Activated T-cell treated with anti-CD3 and anti-CD28 coated beads for 4 hours (primary cell): Measurements from ENCODE around the gene SPIRE2.
"Not testable (repeated sequence)": the region's sequence is repeated elsewhere in the genome, so short reads cannot be mapped to it uniquely, and the experiment has no call there.

ENCODE experiments used
- DNase-seq: peaks from one replicate; pipeline ENCODE4 v3.0.0-alpha.2; 2020

SPIRE2 gene

DNA sequence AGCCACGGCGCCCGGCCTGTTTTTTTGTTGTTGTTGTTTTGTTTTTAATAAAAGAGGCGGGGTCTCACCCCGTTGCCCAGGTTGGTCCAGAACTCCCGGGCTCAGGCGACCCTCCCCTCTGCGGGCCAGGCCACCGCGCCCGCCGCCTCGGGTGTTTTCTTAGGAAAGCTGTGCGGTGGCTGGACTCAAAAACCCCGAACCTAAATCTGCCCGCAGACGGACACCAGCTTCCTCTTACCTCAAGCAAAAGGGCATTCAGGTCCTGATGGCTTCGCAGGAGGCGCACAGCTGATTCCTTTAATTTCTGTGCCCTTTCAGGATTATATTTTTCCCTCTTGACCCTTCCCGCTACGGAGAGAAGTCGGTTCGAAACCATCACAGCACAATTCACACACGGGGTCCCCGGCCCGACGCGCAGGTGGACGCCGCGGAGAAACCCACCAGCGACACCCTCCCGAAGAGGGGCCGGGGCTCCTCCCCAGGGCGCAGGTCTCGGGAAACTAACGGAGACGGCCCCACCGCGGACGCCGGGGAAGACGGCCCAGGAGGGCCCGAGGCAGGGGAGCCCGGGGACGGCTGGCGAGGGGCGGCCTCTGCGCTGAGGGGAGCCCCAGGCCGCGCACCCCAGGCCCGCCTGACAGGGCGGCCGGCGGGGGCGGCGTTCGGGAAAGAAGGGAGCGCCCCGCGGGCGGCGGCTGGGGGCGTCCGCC lies 12.5 kb upstream of the SPIRE2 start:
- no peak for DNase-seq

DNA sequence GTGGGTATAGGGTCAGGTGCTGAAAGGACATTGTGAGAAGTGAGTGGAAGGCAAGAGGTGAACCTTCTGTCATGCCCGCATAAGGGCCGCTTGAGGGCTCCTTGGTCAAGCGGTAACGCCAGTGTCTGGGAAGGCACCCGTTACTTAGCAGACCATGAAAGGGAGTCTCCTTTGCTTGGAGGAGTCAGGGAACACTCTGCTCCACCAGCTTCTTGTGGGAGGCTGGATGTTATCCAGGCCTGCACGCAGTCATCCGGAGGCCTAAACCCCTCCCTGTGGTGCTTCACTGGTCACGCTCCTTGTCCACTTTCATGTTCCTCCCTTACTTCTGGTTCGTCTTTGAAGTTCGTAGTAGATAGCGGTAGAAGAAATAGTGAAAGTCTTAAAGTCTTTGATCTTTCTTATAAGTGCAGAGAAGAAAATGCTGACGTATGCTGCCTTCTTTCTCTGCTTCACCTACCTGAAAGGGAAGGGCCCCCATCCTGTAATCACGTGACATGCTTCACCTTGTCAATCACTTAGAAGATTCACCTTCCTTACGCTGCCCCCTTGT lies 9.3 kb upstream of the SPIRE2 start:
- not testable (repeated sequence) for DNase-seq

DNA sequence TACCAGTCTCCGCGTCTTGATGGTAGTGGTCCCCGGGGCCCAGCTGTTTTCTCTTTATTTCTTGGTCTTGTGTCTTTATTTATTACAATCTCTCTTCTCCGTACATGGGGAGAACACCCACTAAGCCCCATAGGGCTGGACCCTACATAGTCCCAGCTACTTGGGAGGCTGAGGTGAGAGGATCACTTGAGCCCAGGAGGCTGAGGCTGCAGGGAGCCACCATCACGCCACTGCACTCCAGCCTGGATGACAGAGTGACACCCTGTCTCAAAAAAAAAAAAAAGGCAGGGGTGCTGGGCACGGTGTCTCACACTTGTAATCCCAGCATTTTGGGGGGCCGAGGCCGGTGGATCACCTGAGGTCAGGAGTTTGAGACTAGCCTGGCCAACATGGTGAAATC lies 8.8 kb upstream of the SPIRE2 start:
- not testable (repeated sequence) for DNase-seq

DNA sequence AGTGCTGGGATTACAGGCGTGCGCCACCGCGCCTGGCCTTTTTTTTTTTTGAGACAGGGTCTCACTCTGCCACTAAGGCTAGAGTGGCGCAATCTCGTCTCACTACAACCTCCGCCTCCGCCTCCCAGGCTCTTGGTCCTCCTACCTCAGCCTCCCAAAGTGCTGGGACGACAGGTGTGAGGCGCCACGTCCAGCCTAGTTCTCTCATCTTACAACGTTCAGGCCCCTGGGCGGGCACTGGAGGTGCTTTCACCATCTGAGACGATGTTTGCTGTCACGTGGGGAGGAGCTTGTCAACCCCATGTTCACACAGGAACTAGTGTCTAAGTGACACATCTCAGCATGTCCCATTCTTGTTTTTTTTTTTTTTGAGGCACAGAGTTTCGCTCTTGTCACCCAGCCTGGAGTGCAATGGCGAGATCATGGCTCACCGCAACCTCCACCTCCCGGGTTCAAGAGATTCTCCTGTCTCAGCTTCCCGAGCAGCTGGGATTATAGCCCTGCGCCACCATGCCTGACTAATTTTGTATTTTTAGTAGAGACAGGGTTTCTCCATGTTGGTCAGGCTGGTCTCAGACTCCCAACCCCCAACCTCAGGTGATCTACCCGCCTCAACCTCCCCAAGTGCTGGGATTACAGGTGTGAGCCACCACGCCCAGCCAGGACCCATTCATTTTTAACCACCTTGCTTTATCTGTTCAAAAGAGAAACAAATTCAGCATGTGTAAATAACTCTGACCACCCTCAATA lies 6.7 kb upstream of the SPIRE2 start:
- DNase-seq = no peak

DNA sequence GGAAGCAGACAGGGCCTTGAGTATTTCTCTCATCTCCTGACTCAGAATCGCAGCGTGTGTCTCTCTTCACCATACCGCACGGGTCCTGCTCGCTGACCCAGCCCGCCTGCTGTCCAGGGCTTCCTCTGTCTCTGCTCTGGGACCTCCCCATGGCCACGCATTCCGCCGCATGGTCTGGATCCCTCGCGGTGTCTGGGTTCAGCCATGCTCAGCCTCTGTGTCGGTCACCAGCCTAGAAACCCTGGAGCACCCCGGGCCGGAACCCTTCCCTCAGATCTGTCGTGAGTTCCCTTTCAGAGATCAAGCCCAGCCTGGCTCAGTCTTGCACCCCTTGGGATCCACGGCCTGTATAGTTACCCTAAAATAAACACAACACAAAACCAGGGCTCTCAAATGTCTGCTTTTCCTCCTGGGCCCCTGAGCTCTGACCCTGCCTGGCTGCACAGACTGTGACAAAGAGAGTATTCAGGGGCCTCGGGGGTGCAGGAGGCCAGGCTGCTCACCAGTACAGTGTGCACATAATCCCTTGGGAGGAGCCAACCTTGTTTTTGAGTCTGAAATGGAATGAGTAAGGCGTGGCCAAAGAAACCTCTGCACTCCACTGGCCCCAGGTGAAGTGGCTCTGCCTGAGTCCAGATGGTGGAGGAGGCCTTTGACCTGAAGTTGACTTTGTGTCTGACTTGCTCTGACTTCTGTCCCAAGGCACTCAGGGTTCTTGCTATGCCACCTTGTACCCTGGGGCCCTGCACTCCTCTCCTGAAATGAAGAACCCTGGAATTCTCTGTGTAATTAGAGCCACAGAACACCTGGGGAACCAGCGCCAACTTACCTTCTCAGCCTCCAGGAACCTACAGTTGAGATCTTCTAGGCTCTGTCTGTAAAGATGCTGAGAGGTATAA lies 5.8 kb upstream of the SPIRE2 start:
- DNase-seq = no peak

DNA sequence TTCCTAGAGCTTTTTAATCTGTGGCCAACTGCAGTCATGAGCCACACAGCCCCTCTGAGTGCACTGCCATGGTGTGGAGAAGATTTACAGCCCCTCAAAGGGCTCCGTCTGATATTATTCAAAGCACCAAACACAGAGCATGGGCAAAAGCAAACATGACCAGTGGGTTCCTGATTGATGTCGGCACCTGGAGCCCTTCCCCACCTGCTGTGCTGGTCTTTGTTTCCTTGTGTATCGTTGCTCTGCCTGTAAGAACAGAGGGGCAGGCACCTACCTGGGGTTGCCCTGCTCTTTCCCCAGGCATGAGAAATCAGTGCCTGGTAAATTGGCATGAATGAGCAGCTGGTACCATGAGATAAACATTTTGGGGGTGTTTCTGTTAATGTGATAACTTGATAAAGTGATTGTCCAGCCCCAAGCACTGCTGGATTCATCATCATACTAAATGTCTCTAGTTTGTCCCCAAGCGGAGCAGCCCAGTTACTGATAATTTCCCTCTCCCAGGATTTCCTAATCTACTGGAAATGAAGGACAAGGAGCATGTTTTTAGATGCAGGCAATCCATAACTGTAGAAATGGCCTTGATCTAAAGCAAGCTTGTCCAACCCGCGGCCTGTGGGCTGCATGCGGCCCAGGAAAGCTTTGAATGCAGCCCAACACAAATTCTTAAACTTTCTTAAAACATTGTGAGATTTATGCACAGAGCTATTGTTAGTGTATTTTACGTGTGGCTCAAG lies 5.0 kb upstream of the SPIRE2 start:
- no peak for DNase-seq

DNA sequence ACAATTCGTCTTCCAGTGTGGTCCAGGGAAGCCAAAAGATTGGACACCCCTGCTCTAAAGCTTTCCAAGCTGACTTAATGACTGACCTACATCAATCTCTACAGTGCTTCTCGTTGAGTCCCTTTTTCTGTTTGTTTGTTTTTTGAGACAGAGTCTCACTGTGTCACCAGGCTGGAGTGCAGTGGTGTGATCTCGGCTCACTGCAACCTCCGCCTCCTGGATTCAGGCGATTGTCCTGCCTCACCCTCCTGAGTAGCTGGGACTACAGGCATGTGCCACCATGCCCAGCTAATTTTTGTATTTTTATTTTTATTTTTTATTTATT lies 4.5 kb upstream of the SPIRE2 start:
- not testable (repeated sequence) for DNase-seq

DNA sequence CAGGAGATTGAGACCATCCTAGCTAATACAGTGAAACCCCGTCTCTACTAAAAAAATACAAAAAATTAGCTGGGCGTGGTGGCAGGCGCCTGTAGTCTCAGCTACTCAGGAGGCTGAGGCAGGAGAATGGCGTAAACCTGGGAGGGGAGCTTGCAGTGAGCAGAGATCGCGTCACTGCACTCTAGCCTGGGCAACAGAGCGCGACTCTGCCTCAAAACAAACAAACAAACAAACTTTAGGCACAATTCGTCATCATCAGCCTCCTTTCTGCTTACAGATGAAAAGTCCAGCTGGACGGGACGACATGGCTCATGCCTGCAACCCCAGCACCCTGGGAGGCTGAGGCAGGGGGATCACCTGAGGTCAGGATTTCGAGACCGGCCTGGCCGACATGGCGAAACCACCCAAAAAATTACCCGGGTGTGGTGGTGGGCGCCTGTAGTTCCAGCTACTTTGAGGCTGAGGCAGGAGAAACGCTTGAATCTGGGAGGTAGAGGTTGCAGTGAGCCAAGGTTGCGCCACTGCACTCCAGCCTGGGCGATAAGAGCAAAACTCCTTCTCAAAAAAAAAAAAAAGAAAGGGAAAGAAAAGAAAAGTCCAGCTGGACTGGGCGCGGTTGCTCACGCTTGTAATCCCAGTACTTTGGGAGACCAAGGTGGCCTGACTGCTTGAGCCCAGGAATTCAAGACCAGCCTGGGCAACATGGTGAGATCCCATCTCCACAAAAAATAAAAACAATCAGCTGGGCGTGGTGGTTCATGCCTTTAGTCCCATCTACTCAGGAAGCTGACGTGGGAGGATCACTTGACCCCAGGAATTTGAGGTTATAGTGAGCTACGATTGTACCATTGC lies 1.5 kb upstream of the SPIRE2 start:
- no peak for DNase-seq

DNA sequence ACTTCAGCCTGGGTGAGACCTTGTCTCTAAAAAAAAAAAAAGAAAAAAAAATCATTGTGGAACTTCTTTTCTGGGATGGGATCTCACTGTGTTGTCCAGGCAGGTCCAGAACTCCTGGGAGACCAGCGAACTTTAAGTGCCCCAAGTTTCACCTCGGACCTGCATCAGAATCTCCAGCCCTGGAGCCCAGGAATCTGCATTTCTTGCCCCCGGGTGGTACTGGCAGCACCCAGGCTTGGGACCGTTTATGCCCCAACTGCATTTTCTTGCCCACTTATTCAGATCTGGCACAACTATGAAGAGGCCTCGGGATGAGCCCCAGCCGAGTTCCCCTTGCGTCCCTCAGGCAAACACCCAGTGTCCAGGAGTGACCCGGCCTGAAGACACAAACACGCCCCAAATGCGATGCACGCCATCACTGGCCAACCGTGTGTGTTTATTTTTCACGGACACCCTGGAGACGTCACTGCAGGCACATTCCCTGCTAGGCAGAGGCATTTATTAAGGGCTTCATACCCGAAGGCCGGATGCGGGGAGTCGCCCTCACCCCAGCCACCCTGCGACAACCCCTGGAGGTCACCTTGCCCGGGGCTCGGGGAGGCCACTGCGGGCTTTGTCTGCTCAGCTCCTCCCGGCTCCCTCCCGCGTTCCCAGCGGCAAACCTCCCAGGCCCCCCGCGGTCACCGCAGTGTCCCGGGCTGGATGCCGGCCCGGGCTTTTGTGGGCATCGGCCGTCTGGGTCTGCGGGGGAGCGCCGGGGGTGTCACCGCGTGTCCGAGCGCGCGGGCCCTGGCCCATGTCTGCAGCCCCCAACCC lies 684 bp upstream of the SPIRE2 start:
- no peak for DNase-seq

DNA sequence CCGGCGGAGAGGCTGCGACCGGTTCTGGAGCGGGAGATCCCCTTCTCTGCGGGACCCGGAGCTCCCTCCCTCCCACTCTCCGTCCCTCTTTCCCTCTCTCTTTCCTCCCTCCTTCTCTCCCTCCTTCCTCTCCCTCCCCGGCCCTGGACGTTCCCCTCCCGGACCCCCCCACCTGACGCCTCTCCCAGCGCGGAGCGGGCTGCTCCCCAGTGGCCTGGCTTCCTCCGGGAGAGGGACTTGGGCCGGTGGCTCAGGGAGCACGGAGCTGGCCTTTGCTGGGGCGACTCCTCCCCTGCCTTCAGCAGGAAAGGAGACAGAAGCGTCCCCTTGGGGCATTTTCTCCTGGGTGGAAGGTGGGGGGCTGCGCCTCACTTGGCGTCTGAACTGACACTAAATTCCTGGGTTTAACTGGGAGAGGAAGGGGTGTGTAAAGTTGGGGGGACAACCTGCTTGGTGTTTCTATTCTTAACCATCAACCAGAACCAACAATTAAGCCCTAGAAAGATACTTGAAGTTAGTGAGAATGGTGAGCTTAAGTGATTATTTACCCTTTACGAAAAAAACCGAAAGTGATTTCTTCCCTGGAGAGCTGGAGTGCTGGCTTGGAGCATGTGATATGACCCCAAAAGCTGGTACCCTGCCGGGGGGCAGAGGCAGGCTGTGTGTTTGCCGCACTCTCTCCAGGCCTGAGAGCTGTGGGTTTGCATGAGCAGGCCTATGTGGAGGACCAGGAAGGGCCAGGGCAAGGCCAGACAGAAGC lies 775 bp downstream of the SPIRE2 start:
- no peak for DNase-seq

DNA sequence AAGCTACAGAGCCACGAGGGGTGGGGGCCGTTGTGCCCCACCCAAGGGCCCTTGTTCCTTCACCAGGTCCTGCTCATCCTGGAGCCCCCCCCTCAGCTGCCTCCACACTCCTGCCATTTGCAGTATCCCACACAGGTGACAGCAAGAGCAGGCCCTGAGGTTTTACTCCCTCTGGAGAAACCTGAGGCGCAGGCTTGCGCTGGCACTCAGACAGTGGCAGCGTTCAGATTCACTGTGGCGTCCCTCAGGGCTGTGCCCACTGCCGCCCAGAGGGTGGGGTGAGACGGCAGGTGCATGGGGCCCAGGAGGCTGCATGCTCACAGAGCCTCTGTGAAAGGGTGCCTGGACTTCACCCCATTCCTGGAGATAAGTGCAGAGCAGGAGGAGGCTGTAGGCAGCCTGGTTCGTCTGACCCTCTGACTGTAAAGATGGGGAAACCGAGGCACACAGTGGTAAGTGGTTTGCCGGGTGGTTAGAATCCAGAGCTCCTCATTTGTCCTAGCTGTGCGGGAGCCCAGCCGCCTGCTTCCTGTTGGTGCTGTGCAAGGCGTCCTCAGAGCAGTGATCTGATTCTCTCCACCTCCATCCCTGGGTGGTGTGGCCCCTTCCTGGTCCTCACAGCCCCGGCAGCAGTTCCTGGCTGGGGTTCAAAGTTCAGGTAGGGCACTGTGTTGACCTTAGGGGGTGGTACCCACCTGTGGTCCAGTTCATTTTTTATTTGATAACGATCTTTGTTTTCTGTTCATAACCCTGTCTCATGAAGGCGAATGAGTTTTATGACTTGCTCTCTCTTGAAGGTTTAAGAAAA lies 1.6 kb downstream of the SPIRE2 start:
- DNase-seq = no peak

DNA sequence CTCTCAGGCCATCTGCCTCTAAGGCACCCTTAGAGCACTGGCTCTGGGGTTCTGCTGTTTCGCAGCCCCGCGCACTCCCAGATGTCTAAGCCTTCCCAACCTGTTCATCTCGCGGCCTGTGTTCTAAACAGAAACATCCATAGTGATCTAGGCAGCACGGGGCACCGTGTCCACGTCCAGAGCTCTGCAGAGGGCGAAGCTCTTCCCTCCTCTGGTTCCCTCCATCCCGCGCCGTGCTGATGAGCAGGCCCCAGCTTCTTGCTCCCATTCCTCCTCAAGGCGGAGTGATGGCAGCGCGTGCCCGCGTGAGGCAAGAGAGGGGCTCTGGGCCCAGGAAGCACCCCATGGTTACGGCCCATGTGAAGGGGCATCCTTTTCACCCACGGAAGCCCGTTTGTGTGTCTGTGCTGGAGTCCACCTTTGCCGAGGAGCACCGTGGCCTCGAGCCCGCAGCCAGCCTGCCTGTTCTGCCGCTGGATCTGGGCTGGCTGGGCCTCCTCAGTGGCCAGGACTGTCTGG lies 3.6 kb downstream of the SPIRE2 start:
- no peak for DNase-seq

DNA sequence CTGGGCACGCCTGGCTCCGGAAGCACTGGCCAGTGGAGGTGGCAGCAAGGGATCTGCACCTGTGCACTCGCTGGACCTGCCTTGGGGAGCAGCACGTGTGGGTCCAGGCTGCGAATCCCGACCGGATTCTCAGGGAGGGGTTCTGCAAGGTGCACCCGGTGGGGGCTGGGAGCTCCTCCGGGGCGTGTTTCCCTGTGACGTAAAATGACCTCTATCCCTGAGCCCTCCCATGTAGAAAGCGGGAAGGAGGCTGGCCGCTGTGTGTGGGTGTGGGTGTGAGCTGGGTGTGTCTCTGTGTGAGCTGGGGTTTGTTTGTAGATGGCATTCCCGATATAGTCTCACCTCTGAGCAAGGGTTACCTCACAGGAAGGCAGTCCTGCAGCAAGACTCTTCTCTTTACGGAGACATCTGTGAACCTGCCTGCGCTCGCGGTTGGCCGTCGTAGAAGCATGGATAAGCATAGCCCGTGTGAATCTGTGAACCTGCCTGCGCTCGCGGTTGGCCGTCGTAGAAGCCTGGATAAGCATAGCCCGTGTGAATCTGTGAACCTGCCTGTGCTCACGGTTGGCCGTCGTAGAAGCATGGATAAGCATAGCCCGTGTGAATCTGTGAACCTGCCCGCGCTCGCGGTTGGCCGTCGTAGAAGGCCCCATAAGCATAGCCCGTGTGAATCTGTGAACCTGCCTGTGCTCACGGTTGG lies 5.5 kb downstream of the SPIRE2 start:
- DNase-seq = not testable (repeated sequence)

DNA sequence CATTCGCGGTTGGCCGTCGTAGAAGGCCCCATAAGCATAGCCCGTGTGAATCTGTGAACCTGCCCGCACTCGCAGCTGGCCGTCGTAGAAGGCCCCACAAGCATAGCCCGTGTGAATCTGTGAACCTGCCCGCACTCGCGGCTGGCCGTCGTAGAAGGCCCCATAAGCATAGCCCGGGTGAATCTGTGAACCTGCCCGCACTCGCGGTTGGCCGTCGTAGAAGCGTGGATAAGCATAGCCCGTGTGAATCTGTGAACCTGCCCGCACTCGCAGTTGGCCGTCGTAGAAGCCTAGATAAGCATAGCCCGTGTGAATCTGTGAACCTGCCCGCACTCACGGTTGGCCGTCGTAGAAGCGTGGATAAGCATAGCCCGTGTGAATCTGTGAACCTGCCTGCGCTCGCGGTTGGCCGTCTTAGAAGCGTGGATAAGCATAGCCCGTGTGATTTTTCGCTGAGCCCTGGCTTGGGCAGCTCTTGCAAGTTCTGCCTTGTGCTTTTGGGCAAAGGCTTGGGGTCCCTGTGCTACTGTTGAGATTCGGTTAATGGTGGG lies 6.6 kb downstream of the SPIRE2 start:
- DNase-seq = not testable (repeated sequence)

DNA sequence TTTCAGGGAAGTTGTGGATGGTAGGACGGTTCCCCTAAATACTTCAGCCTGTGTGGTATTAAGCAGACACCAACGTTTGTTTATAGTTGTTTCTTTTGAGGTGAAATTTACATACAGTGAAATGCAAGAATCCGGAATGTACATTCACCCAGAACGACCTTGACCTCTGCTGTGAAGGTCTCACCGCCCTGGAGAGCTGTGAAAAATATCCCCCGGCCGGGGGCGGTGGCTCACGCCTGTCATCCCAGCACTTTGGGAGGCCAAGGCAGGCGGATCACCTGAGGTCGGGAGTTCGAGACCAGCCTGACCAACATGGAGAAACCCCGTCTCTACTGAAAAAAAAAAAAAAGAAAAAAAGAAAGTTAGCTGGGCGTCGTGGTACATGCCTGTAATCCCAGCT lies 8.2 kb downstream of the SPIRE2 start:
- not testable (repeated sequence) for DNase-seq

DNA sequence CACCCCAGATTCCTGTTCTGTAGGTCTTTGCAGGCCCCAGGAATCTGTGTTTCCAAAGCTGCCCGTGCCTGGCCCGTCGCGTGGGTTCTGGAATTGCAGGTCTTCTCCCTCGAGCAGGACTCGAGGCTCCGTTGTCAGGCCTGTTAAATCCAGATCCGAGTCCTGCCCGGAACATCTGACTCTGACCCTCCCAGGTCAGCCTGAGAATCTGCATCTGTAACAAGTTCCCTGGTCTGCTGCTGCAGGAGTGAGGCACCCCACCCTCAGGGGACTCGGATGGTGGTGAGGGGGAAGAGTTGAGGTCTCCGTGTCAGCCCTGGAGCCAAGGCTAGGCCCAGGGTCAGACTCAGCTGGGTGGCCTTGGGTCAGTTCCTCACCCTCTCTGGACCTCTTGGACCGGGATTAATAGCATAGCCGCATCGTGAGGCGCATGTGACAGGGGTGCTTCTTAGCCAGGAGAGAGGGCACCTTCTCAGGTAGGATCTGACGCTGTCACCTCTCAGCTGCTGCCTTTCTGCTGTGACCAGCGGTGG lies 8.8 kb downstream of the SPIRE2 start:
- DNase-seq = no peak

DNA sequence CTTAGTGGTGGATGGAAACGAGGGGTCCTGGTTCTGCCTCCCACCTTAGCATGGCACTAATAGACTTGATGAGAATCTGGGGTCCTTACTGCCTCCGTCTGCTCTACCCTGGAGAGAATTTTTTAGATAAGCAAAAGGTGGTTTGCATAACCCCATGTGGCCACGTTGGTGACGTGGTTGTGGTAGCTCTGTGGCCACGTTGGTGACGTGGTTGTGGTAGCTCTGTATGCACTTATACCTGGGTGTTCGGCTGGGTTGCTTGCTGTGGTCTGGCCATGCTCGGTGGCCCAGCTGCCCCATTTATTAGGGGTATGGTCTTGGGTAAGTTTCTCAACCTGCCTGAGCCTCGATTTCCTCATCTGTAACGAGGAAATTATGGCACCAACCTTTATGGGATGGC lies 13.0 kb downstream of the SPIRE2 start:
- peak; percentile 19 for DNase-seq
